Measurements from ENCODE around the gene ZIC4.

GRCh38 chr3:147381596-147381995, 24.7 kb downstream of the ZIC4 start:
- no peak for TF ChIP-seq CTCF (IDR thresholded peaks at IDR 0.05 in 4 of 5, conservative IDR thresholded peaks at IDR 0.05 in 1 of 5)
- no peak for TF ChIP-seq POLR2A (IDR thresholded peaks at IDR 0.05)
